Stimulated activated CD4-positive, alpha-beta T cell treated with anti-CD3 and anti-CD28 coated beads, Interleukin-4, amount 100 ng/mL, for 24 hours (primary cell): ENCODE results near the gene PCDHA11.
"Not testable (repeated sequence)": the region's sequence is repeated elsewhere in the genome, so short reads cannot be mapped to it uniquely, and the experiment has no call there.

Experiments
- DNase-seq: peaks from one replicate; pipeline ENCODE4 v3.0.0-alpha.2; 2020

The PCDHA11 gene, protein sequence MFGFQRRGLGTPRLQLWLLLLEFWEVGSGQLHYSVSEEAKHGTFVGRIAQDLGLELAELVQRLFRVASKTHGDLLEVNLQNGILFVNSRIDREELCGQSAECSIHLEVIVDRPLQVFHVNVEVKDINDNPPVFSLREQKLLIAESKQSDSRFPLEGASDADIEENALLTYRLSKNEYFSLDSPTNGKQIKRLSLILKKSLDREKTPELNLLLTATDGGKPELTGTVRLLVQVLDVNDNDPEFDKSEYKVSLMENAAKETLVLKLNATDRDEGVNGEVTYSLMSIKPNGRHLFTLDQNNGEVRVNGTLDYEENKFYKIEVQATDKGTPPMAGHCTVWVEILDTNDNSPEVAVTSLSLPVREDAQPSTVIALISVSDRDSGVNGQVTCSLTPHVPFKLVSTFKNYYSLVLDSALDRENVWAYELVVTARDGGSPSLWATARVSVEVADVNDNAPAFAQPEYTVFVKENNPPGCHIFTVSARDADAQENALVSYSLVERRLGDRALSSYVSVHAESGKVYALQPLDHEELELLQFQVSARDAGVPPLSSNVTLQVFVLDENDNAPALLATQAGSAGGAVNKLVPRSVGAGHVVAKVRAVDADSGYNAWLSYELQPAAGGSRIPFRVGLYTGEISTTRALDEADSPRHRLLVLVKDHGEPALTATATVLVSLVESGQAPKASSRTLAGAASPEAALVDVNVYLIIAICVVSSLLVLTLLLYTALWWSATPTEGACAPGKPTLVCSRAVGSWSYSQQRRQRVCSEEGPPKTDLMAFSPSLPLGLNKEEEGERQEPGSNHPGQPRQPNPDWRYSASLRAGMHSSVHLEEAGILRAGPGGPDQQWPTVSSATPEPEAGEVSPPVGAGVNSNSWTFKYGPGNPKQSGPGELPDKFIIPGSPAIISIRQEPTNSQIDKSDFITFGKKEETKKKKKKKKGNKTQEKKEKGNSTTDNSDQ

DNA sequence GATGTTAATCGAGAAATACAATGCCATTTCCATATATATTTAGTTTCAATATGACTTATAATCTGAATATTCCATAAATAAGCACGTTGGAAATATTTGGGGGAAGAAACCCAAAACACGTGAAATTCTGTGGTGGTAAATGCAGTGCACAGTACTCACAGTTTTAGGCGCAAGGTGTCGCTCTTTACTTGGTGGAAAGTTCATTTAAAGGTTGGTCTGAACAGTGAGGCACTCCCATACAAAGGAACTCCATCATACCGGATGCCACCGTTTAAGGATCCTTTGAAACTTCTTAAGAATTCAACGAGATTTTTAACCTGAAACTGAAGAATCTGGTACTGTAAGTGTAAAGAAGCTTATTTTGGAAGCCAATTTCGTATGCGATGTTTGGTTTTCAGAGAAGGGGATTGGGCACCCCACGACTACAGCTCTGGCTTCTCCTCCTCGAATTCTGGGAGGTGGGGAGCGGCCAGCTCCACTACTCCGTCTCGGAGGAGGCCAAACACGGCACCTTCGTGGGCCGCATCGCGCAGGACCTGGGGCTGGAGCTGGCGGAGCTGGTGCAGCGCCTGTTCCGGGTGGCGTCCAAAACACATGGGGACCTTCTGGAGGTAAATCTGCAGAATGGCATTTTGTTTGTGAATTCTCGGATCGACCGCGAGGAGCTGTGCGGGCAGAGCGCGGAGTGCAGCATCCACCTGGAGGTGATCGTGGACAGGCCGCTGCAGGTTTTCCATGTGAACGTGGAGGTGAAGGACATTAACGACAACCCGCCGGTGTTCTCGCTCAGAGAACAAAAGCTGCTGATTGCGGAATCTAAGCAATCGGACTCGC lies at the start of gene PCDHA11:
Gene PCDHA11, plus strand, starts transcription at position 237 of the 834 bp plus-strand sequence. Its CDS starts 147 bp downstream, at position 384.
- no peak for DNase-seq

DNA sequence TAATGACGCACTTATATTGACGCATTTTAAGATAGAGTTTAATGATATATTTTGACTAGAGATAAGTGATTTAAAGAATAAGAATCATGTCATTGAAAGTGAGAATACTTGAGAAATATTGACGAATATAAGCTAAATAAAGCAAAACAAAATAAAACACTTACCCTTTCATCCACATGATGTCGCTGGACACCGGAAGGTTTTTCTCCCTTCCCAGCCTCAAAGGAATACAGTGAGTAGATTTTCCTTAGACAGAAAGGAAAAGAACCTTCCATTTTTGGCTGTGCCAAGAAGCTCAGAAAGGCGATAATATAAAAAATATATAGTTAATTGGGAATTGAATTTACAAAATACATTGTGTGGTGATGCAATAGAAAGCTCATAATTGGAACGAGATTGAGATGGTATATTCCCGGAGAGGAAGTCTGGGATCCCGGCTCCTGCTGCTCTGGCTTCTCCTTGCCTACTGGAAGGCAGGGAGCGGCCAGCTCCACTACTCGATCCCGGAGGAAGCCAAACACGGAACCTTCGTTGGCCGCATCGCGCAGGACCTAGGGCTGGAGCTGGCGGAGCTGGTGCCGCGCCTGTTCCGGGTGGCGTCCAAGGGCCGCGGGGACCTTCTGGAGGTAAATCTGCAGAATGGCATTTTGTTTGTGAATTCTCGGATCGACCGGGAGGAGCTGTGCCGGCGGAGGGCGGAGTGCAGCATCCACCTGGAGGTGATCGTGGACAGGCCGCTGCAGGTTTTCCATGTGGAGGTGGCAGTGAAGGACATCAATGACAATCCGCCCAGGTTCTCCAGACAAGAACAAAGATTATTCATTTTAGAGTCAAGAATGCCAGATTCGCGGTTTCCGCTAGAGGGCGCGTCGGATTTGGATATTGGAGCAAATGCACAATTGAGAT lies 47.1 kb upstream of the PCDHA11 start, which contains the start of gene PCDHA5:
Gene PCDHA5, plus strand, starts transcription at position 239 of the 906 bp plus-strand sequence.
- DNase-seq = no peak

DNA sequence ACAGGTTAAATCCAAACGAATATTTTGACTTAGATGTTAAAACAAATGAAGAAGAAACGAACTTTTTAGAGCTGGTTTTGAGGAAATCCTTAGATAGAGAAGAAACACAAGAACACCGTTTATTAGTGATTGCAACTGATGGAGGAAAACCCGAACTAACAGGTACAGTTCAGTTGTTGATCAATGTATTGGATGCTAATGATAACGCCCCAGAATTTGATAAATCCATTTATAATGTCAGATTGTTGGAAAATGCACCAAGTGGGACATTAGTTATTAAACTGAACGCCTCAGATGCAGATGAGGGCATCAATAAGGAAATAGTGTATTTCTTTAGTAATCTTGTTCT lies 46.5 kb upstream of the PCDHA11 start:
- DNase-seq = no peak

DNA sequence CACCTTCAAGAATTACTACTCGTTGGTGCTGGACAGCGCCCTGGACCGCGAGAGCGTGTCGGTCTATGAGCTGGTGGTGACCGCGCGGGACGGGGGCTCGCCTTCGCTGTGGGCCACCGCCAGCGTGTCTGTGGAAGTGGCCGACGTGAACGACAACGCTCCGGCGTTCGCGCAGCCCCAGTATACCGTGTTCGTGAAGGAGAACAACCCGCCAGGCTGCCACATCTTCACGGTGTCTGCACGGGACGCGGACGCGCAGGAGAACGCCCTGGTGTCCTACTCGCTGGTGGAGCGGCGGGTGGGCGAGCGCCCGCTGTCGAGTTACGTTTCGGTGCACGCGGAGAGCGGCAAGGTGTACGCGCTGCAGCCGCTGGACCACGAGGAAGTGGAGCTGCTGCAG lies 45.8 kb upstream of the PCDHA11 start:
- DNase-seq = not testable (repeated sequence)

DNA sequence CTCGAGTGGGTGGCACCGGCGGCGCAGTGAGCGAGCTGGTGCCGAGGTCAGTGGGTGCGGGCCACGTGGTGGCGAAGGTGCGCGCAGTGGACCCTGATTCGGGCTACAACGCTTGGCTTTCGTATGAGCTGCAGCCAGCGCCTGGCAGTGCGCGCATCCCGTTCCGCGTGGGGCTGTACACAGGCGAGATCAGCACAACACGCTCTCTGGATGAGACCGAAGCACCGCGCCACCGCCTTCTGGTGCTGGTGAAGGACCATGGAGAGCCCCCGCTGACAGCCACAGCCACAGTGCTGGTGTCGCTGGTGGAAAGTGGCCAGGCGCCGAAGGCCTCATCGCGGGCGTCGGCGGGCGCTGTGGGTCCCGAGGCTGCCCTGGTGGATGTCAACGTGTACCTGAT lies 45.3 kb upstream of the PCDHA11 start:
- DNase-seq = no peak

DNA sequence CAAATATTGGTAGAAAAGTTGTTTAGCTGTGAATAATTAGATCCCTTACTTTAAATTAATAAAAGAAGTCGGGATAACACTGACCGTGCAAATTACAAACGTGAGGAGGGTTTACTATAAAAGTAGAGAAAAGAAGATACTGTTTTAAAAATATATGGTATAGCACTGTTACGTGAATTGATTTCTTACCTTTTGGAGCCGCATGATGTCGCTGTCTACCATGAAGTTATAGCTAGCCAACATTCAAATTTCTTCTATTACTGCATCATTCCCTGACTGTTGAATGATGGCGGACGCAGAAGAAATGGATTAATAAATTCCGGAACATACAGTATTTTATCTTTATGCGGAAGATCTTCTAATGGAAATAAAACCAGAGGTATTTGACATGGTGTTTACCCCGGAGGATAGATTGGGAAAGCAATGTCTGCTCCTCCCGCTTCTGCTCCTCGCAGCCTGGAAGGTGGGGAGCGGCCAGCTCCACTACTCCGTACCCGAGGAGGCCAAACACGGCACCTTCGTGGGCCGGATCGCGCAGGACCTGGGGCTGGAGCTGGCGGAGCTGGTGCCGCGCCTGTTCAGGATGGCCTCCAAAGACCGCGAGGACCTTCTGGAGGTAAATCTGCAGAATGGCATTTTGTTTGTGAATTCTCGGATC lies 40.9 kb upstream of the PCDHA11 start, which contains the start of gene PCDHA6:
Gene PCDHA6, plus strand, starts transcription at position 257 of the 658 bp plus-strand sequence. Its CDS starts 132 bp downstream, at position 389.
- no peak for DNase-seq

DNA sequence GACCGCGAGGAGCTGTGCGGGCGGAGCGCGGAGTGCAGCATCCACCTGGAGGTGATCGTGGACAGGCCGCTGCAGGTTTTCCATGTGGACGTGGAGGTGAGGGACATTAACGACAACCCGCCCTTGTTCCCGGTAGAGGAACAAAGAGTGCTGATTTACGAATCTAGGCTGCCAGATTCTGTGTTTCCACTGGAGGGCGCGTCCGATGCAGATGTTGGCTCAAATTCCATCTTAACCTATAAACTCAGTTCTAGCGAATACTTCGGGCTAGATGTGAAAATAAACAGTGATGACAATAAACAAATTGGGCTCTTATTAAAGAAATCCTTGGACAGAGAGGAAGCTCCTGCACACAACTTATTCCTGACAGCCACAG lies 40.4 kb upstream of the PCDHA11 start:
- DNase-seq = no peak

DNA sequence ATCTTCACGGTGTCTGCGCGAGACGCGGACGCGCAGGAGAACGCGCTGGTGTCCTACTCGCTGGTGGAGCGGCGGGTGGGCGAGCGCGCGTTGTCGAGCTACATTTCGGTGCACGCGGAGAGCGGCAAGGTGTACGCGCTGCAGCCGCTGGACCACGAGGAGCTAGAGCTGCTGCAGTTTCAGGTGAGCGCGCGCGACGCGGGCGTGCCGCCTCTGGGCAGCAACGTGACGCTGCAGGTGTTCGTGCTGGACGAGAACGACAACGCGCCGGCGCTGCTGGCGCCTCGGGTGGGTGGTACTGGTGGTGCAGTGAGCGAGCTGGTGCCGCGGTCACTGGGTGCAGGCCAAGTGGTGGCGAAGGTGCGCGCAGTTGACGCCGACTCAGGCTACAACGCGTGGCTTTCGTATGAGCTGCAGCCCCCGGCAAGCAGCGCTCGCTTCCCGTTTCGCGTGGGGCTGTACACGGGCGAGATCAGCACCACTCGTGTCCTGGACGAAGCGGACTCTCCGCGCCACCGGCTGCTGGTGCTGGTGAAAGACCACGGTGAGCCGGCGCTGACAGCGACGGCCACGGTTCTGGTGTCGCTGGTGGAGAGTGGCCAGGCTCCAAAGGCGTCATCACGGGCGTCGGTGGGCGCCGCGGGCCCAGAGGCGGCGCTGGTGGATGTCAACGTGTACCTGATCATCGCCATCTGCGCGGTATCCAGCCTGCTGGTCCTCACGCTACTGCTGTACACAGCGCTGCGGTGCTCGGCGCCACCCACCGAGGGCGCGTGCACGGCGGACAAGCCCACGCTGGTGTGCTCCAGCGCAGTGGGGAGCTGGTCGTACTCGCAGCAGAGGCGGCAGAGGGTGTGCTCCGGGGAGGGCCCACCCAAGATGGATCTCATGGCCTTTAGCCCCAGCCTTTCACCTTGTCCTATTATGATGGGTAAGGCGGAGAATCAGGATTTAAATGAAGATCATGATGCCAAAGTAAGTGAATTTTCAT lies 39.0 kb upstream of the PCDHA11 start:
- DNase-seq = not testable (repeated sequence)

DNA sequence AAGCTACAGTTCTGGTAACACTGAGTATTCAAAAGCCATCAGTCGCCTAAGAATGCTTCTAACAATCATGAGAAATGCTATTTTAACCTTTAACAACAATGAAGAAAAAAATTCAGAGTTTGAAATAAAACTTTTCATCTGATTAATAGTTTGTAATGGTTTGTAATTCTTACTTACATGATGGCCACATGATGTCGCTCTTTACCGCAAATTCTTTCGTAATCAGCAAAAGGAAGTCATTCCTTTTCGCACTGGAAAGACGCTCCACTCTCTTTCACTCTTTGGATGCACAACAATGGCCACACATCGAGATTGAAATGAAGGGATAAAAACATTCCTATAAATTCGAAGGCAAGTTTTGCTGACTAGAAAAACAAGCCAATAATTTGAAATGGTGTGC lies 34.8 kb upstream of the PCDHA11 start, which contains the start of gene PCDHA7:
Gene PCDHA7, plus strand, starts transcription at position 277 of the 400 bp plus-strand sequence. Its CDS starts 115 bp downstream, at position 392.
- DNase-seq = no peak

DNA sequence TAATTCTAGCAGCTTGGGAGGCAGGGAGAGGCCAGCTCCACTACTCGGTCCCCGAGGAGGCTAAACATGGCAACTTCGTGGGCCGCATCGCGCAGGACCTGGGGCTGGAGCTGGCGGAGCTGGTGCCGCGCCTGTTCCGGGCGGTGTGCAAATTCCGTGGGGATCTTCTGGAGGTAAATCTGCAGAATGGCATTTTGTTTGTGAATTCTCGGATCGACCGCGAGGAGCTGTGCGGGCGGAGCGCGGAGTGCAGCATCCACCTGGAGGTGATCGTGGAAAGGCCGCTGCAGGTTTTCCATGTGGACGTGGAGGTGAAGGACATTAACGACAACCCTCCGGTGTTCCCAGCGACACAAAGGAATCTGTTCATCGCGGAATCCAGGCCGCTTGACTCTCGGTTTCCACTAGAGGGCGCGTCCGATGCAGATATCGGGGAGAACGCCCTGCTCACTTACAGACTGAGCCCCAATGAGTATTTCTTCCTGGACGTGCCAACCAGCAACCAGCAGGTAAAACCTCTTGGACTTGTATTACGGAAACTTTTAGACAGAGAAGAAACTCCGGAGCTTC lies 34.2 kb upstream of the PCDHA11 start:
- not testable (repeated sequence) for DNase-seq

DNA sequence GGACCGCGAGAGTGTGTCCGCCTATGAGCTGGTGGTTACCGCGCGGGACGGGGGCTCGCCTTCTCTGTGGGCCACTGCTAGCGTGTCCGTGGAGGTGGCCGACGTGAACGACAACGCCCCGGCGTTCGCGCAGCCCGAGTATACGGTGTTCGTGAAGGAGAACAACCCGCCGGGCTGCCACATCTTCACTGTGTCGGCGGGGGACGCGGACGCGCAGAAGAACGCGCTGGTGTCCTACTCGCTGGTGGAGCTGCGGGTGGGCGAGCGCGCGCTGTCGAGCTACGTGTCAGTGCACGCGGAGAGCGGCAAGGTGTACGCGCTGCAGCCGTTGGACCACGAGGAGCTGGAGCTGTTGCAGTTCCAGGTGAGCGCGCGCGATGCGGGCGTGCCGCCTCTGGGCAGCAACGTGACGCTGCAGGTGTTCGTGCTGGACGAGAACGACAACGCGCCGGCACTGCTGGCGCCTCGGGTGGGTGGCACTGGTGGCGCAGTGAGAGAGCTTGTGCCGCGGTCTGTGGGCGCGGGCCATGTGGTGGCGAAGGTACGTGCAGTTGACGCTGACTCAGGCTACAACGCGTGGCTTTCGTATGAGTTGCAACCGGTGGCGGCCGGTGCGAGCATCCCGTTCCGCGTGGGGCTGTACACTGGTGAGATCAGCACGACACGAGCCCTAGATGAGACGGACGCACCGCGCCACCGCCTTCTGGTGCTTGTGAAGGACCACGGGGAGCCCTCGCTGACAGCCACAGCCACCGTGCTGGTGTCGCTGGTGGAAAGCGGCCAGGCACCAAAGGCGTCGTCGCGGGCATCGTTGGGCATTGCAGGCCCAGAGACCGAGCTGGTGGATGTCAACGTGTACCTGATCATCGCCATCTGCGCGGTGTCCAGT lies 32.9 kb upstream of the PCDHA11 start:
- DNase-seq = no peak

DNA sequence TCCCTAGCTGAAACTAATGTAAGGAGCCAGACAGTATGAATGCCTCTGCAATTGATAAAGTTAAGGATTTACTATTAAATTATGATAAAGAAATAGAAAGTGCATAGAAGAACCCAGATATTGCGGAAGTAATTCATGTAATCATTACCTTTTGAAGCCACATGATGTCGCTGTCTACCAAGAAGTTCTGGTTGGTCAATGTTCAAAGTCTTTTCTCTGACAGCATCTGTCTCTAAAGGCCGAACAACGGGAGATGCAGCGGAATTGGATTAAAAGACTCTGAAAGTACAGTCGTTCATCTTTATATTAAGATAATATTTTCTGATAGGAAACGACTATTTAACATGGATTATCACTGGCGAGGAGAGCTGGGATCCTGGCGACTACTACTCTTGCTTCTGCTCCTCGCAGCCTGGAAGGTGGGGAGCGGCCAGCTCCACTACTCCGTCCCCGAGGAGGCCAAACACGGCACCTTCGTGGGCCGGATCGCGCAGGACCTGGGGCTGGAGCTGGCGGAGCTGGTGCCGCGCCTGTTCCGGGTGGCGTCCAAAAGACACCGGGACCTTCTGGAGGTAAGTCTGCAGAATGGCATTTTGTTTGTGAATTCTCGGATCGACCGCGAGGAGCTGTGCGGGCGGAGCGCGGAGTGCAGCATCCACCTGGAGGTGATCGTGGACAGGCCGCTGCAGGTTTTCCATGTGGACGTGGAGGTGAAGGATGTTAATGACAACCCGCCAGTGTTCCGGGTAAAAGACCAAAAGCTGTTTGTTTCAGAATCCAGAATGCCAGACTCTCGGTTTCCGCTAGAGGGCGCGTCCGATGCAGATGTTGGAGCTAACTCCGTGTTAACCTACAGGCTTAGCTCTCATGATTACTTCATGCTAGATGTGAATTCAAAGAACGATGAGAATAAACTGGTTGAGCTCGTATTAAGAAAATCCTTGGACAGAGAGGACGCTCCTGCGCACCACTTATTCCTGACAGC lies 27.5 kb upstream of the PCDHA11 start, which contains the start of gene PCDHA8:
Gene PCDHA8, plus strand, starts transcription at position 210 of the 985 bp plus-strand sequence. Its CDS starts 135 bp downstream, at position 345.
- no peak for DNase-seq

DNA sequence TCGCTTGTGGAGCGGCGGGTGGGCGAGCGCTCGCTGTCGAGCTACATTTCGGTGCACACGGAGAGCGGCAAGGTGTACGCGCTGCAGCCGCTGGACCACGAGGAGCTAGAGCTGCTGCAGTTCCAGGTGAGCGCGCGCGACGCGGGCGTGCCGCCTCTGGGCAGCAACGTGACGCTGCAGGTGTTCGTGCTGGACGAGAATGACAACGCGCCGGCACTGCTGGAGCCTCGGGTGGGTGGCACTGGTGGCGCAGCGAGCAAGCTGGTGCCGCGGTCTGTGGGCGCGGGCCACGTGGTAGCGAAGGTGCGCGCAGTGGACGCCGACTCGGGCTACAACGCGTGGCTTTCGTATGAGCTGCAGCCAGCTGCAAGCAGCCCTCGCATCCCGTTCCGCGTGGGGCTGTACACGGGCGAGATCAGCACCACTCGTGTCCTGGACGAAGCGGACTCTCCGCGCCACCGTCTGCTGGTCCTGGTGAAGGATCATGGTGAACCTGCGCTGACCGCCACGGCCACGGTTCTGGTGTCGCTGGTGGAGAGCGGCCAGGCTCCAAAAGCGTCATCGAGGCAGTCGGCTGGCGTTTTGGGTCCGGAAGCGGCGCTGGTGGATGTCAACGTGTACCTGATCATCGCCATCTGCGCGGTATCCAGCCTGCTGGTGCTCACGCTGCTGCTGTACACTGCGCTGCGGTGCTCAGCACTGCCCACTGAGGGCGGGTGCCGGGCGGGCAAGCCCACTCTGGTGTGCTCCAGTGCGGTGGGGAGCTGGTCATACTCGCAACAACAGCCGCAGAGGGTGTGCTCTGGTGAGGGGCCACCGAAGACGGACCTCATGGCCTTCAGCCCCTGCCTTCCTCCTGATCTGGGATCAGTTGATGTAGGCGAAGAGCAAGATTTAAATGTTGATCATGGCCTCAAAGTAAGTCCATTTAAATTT lies 25.7 kb upstream of the PCDHA11 start:
- DNase-seq = no peak

DNA sequence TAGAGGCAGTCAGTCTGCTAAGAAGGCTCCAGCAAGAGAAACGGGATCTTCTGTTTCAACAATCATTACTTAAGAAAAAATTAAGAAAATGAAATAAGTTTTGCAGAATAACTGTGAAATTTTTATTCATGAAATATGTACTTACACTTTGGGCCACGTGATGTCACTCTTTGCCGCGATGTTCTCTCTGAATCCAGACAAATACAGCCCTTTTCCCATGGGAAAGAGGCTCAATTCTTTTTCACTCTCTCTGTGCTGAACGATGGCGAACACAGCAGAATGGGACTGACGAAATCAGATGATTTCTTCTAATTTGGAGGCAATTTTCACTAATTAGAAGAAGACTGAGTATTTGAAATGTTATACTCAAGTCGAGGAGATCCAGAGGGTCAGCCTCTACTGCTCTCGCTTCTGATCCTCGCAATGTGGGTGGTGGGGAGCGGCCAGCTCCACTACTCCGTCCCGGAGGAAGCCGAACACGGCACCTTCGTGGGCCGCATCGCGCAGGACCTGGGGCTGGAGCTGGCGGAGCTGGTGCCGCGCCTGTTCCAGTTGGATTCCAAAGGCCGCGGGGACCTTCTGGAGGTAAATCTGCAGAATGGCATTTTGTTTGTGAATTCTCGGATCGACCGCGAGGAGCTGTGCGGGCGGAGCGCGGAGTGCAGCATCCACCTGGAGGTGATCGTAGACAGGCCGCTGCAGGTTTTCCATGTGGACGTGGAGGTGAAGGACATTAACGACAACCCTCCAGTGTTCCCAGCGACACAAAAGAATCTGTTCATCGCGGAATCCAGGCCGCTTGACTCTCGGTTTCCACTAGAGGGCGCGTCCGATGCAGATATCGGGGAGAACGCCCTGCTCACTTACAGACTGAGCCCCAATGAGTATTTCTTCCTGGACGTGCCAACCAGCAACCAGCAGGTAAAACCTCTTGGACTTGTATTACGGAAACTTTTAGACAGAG lies 20.3 kb upstream of the PCDHA11 start, which contains the start of gene PCDHA9:
Gene PCDHA9, plus strand, starts transcription at position 244 of the 964 bp plus-strand sequence. Its CDS starts 114 bp downstream, at position 358.
- not testable (repeated sequence) for DNase-seq
